Prostate gland (tissue), 2 donors: ENCODE measurements around the gene UPF2. TPM values are rescaled to one million over a fixed set of nuclear protein-coding genes. Genes with fewer than 3 reads are reported as not detected.

Experiments
- DNase-seq: peaks from one replicate; pipeline ENCODE4 v3.0.0-alpha.2; 2019; ENCODE audit warnings: low spot score
- H3K27ac ChIP-seq, 2 donors: fragments of 200-600 bp; sonication (generic); 2 replicates each; pipeline ENCODE4 v1.5.1; 2017 to 2019
- H3K27me3 ChIP-seq: fragments of 200-600 bp; sonication (generic); replicated peaks from 2 replicates; pipeline ENCODE4 v1.5.1; 2019; ENCODE audit not compliant: insufficient read depth
- H3K36me3 ChIP-seq, 2 donors: fragments of 200-600 bp; sonication (generic); 1 replicate in 1 of 2; 2 replicates in 1 of 2; pipeline versions ENCODE4 v1.5.1 to v1.8.1; 2017 to 2019
- H3K4me1 ChIP-seq: fragments of 200-600 bp; sonication (generic); replicated peaks from 2 replicates; pipeline ENCODE4 v1.5.1; 2019
- H3K4me3 ChIP-seq, 2 donors: fragments of 200-600 bp; sonication (generic); 2 replicates each; pipeline ENCODE4 v1.5.1; 2017 to 2019
- H3K9me3 ChIP-seq: fragments of 200-600 bp; sonication (generic); 2 replicates; pipeline ENCODE4 v1.5.1; 2017
- CTCF ChIP-seq, 4 experiments: fragments of 200-600 bp in 2 of 4; fragments of 450-650 bp in 2 of 4; sonication (generic) in 2 of 4; IDR thresholded peaks; 1 replicate in 3 of 4; 2 replicates in 1 of 4; pipeline ENCODE4 v1.5.1; 2016 to 2019; ENCODE audit warnings: antibody characterized with exemption in 4 of 4, mild to moderate bottlenecking in 2 of 4, moderate library complexity in 2 of 4
- POLR2A ChIP-seq: fragments of 450-650 bp; IDR thresholded peaks from one replicate; pipeline ENCODE4 v1.6.1; 2016; ENCODE audit warnings: antibody characterized with exemption, mild to moderate bottlenecking
- POLR2AphosphoS5 ChIP-seq: sonication (generic); formaldehyde crosslinking; IDR thresholded peaks from one replicate; pipeline ENCODE4 v1.6.1; 2017; ENCODE audit warnings: antibody characterized with exemption
- WGBS: methylation state at CpG from one replicate; pipeline ENCODE4 v1.1.5; 2018; 5-methylcytosine and 5-hydroxymethylcytosine counted together
- intact Hi-C: fragments of 100-400 bp; cut with DNase I; formaldehyde crosslinking; loops from one replicate; pipeline ENCODE4 v1.14.2; 2022
- small RNA-seq, 2 donors: library from RNA; depleted of rRNA; stranded (forward); fragments of <200 nt; gene quantifications; one replicate each; pipeline ENCODE3, GENCODE V24; 2016
- total RNA-seq, 2 donors: library from RNA; depleted of rRNA; stranded (reverse); fragments of >200 nt; gene quantifications; one replicate each; pipeline ENCODE4 v1.1.0, GENCODE V29; 2016

Gene UPF2
- total RNA-seq, 2 donors from 2014 or later = 21.4 to 31.7 TPM

- peaks cover 18% of the 10 kb centered on the region for H3K4me1 ChIP-seq
- peak overlapping the region in 1 of 2 donors; percentile 44 for H3K27ac ChIP-seq
- intact Hi-C loops = no loop called here
- TF ChIP-seq CTCF (IDR thresholded peaks at IDR 0.05) (no peak), POLR2A (no peak), POLR2AphosphoS5 (no peak)
- H3K4me3 ChIP-seq = no peak overlapping the region
- H3K36me3 ChIP-seq = peaks cover 0 to 4% of the 10 kb centered on the region in 2 donors
- WGBS = 84% methylated on average over 8 of the region's 8 CpGs
- no peak for DNase-seq
- H3K9me3 ChIP-seq = no peaks in the 10 kb centered on the region
- H3K27me3 ChIP-seq = no peaks in the 10 kb centered on the region
These were observed 172.2 kb downstream of the UPF2 start for GRCh38 chr10:11870461-11870780.

Small RNAs within 50 kb of the gene (small RNA-seq; reads per million reads assigned to genes)
- 0 reads per million in 2 donors for gene RNU6-1095P

Other genes with a start within 250 kb of the UPF2 start
- gene PROSER2, start 219.5 kb downstream of the UPF2 start, total RNA-seq = 10 to 100 TPM; 24.7 to 39.9 TPM
- gene DHTKD1, start 26.1 kb upstream of the UPF2 start, total RNA-seq = 10 to 100 TPM; 33.4 to 59.2 TPM
- gene SEC61A2, start 86.9 kb upstream of the UPF2 start, total RNA-seq = 10 to 100 TPM in 1 of 2 donors, 1 to 10 TPM in 1; 2.9 to 13.5 TPM
- 10 to 100 TPM; 32.6 to 35.8 TPM for gene NUDT5, start 153.1 kb upstream of the UPF2 start, total RNA-seq
- 10 to 100 TPM; 52.4 to 63.3 TPM for gene CDC123, start 153.4 kb upstream of the UPF2 start, total RNA-seq